Mononuclear cell (primary cell): ENCODE data around the gene C10orf88. TPM values are rescaled to one million over a fixed set of nuclear protein-coding genes. Genes with fewer than 3 reads are reported as not detected.

Experiments used
- H3K27me3 ChIP-seq: 2 replicates; pipeline ENCODE4 v1.6.0; 2011; ENCODE audit warnings: low read length, control low read depth; ENCODE audit not compliant: insufficient read depth
- H3K4me1 ChIP-seq: 2 replicates; pipeline ENCODE4 v1.5.1; 2011; ENCODE audit warnings: mild to moderate bottlenecking, low read length, control low read depth; ENCODE audit not compliant: insufficient read depth
- H3K4me3 ChIP-seq: 2 replicates; pipeline ENCODE4 v1.5.1; 2011; ENCODE audit warnings: mild to moderate bottlenecking, low read length, moderate library complexity
- H3K9me3 ChIP-seq: 2 replicates; pipeline ENCODE4 v1.5.1; 2011; ENCODE audit warnings: low read depth, mild to moderate bottlenecking, control low read depth, low read length
- total RNA-seq: library from RNA; depleted of rRNA; stranded (reverse); fragments of >200 nt; gene quantifications from one replicate; pipeline ENCODE4 v1.2.3, GENCODE V29; 2012

Gene C10orf88
- 2.1 TPM for total RNA-seq

- peaks cover 14% of the 10 kb centered on the region for H3K4me1 ChIP-seq
- H3K4me3 ChIP-seq: peak within 1 kb of the TSS; percentile 63
- peaks cover 3% of the 10 kb centered on the region for H3K27me3 ChIP-seq
- H3K9me3 ChIP-seq: no peaks in the 10 kb centered on the region
Observed at GRCh38 chr10:122953902-122954730, at the start of gene C10orf88. Gene C10orf88, minus strand, starts transcription at chr10:122954227. Its CDS starts 49 bp downstream, at chr10:122954178.

- Histone ChIP-seq H3K27me3 (no peaks in the 10 kb centered on the region), H3K4me1 (no peaks in the 10 kb centered on the region), H3K4me3 (no peak overlapping the region), H3K9me3 (no peaks in the 10 kb centered on the region)
Observed at GRCh38 chr10:123001370-123001769, 47.3 kb upstream of the C10orf88 start.

- Histone ChIP-seq H3K4me1 (no peaks in the 10 kb centered on the region), H3K27me3 (no peaks in the 10 kb centered on the region), H3K4me3 (no peak overlapping the region), H3K9me3 (no peaks in the 10 kb centered on the region)
Observed at GRCh38 chr10:123000155-123000554, 46.1 kb upstream of the C10orf88 start.

- Histone ChIP-seq H3K4me1 (no peaks in the 10 kb centered on the region), H3K4me3 (no peak overlapping the region), H3K9me3 (no peaks in the 10 kb centered on the region), H3K27me3 (no peaks in the 10 kb centered on the region)
Observed at GRCh38 chr10:122999347-122999746, 45.3 kb upstream of the C10orf88 start.

GRCh38 chr10:122998934-122999333 lies 44.9 kb upstream of the C10orf88 start:
- no peaks in the 10 kb centered on the region for H3K9me3 ChIP-seq
- no peaks in the 10 kb centered on the region for H3K4me1 ChIP-seq
- H3K27me3 ChIP-seq: no peaks in the 10 kb centered on the region

DNA sequence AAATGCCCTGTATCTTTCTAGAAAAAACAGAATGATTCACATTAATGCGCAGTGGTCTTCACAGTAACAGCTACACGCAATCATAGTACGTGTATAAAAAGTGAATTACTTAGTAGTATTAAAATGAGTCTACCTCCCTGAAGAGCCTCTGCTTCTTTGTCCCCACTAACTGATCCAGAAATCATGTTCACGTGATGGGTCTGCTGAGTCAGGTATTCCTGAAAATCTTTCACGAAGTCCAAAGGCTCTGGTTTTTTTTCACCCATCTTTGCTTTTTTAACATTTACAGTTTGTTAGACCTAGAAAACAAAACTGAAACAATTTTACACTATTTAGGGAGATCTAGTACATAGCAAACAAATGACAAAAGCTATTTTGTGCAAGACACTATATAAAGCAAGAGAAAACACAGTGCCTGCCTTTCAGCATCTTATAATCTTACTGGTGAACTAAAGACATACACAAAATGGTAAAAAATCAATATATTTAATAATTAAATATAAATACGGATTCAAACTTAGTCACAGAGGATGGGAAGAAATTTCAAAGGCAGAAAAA lies 44.4 kb upstream of the C10orf88 start:
- H3K4me1 ChIP-seq: no peaks in the 10 kb centered on the region
- no peak overlapping the region for H3K4me3 ChIP-seq
- H3K9me3 ChIP-seq: no peaks in the 10 kb centered on the region
- H3K27me3 ChIP-seq: no peaks in the 10 kb centered on the region

More at GRCh38 chr10:122998934-122999333, 44.9 kb upstream of the C10orf88 start:
- H3K4me3 ChIP-seq: no peak overlapping the region

DNA sequence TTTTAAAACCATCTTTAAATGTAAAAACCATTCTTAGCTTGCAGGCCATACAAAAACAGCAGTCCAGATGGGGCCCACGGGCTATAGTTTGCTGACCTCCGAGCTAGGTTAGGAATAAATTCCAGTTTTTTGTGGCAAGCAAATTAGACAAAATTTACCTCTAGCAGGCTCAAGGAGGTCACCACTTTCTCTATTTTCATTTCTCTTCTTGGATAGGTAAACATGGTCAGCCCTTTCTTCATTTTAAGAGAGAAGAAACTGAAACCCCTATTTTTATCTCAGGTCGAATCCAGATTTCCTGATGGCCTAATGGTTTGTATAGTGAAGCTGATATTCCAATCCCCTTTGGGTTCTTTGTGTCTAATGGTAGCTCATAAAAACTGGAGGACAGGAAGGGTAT lies 43.8 kb upstream of the C10orf88 start:
- no peaks in the 10 kb centered on the region for H3K9me3 ChIP-seq
- no peaks in the 10 kb centered on the region for H3K4me1 ChIP-seq
- H3K4me3 ChIP-seq: no peak overlapping the region
- no peaks in the 10 kb centered on the region for H3K27me3 ChIP-seq

DNA sequence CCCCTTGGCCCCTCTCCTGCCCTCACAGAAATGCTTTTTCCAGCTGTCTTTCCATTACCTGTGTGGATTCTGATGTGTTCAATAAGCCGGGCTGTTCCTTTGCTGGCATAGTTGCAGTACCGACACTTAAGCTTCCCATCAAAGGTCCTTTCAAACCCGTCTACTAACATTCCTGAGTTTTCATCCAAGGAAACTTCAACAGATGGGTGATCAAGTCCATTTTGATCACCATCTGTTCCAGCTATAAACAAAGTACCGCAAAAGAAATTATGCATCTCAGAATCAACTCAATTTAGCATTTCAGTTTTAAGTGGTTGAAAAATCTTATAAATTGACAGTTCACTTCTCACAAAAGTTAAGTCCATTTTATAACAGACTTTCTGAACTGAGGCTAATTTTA lies 41.9 kb upstream of the C10orf88 start:
- H3K4me3 ChIP-seq: no peak overlapping the region
- H3K9me3 ChIP-seq: no peaks in the 10 kb centered on the region
- no peaks in the 10 kb centered on the region for H3K4me1 ChIP-seq
- H3K27me3 ChIP-seq: no peaks in the 10 kb centered on the region

GRCh38 chr10:122993797-122994336 lies 39.8 kb upstream of the C10orf88 start:
- Histone ChIP-seq H3K27me3 (no peaks in the 10 kb centered on the region), H3K4me1 (no peaks in the 10 kb centered on the region), H3K4me3 (no peak overlapping the region), H3K9me3 (no peaks in the 10 kb centered on the region)

GRCh38 chr10:122992031-122992585 lies 38.1 kb upstream of the C10orf88 start:
- Histone ChIP-seq H3K4me1 (no peaks in the 10 kb centered on the region), H3K9me3 (no peaks in the 10 kb centered on the region), H3K4me3 (no peak overlapping the region), H3K27me3 (no peaks in the 10 kb centered on the region)

GRCh38 chr10:122990278-122990677 lies 36.3 kb upstream of the C10orf88 start:
- Histone ChIP-seq H3K4me1 (no peaks in the 10 kb centered on the region), H3K9me3 (no peaks in the 10 kb centered on the region), H3K27me3 (no peaks in the 10 kb centered on the region), H3K4me3 (no peak overlapping the region)

- H3K4me3 ChIP-seq: no peak overlapping the region
- H3K27me3 ChIP-seq: no peaks in the 10 kb centered on the region
- no peaks in the 10 kb centered on the region for H3K4me1 ChIP-seq
- no peaks in the 10 kb centered on the region for H3K9me3 ChIP-seq
Observed at GRCh38 chr10:122988501-122988900, 34.5 kb upstream of the C10orf88 start.

- Histone ChIP-seq H3K9me3 (no peaks in the 10 kb centered on the region), H3K27me3 (no peaks in the 10 kb centered on the region), H3K4me1 (peaks cover under 1% of the 10 kb centered on the region), H3K4me3 (no peak overlapping the region)
Observed at GRCh38 chr10:122986335-122986734, 32.3 kb upstream of the C10orf88 start.

DNA sequence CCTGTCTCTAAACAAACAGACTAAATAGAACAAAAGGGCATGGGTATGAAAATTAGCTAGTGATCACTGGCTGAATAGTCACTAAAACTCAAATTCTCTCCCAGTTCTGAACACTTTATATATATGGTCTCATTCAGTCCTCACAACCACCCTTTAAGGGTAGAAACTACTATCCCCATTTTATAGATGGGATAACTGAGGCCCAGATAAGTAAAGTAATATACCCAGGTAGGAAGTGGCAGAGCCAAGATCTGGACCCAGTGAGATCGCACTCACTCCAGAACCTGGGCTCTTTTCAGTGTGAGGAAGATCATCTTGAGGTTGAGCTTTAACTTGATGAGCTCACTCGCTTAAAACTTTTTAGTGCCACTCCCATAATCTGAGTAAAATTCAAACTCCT lies 30.7 kb upstream of the C10orf88 start:
- peaks cover 13% of the 10 kb centered on the region for H3K4me1 ChIP-seq
- H3K27me3 ChIP-seq: no peaks in the 10 kb centered on the region
- H3K4me3 ChIP-seq: no peak overlapping the region
- no peaks in the 10 kb centered on the region for H3K9me3 ChIP-seq

GRCh38 chr10:122983898-122984297 lies 29.9 kb upstream of the C10orf88 start:
- Histone ChIP-seq H3K4me3 (no peak overlapping the region), H3K4me1 (peaks cover 18% of the 10 kb centered on the region), H3K9me3 (no peaks in the 10 kb centered on the region)

More at GRCh38 chr10:122983898-122984297, 29.9 kb upstream of the C10orf88 start:
- H3K27me3 ChIP-seq: no peaks in the 10 kb centered on the region
